COLO829 (cell line): ENCODE results near the gene SCFD2.
"Not testable (repeated sequence)": the region's sequence is repeated elsewhere in the genome, so short reads cannot be mapped to it uniquely, and the experiment has no call there.

Experiments
- DNase-seq: peaks from one replicate; pipeline ENCODE4 v3.0.0; 2012; ENCODE audit warnings: low spot score

SCFD2 gene

GRCh38 chr4:53237811-53238210, 128.1 kb downstream of the SCFD2 start:
- DNase-seq, result not testable (repeated sequence)

- not testable (repeated sequence) for DNase-seq
These were observed 129.2 kb downstream of the SCFD2 start for GRCh38 chr4:53236624-53237023.

GRCh38 chr4:53235547-53235946, 130.3 kb downstream of the SCFD2 start:
- DNase-seq, result no peak

- DNase-seq, result no peak
These were observed 131.2 kb downstream of the SCFD2 start for GRCh38 chr4:53234669-53235068.

GRCh38 chr4:53234111-53234510, 131.8 kb downstream of the SCFD2 start:
- DNase-seq, result no peak

- no peak for DNase-seq
These were observed 132.6 kb downstream of the SCFD2 start for GRCh38 chr4:53233114-53233795.

- no peak for DNase-seq
These were observed 133.5 kb downstream of the SCFD2 start for GRCh38 chr4:53232371-53232770.

- DNase-seq, result no peak
These were observed 137.8 kb downstream of the SCFD2 start for GRCh38 chr4:53228036-53228435.

- DNase-seq, result no peak
These were observed 138.4 kb downstream of the SCFD2 start for GRCh38 chr4:53227451-53227850.

GRCh38 chr4:53221832-53222480, 143.9 kb downstream of the SCFD2 start:
- DNase-seq, result no peak

GRCh38 chr4:53219148-53219547, 146.7 kb downstream of the SCFD2 start:
- not testable (repeated sequence) for DNase-seq

- no peak for DNase-seq
These were observed 157.1 kb downstream of the SCFD2 start for GRCh38 chr4:53208753-53209152.

- DNase-seq, result no peak
These were observed 159.9 kb downstream of the SCFD2 start for GRCh38 chr4:53205970-53206369.

GRCh38 chr4:53199356-53199755, 166.5 kb downstream of the SCFD2 start:
- DNase-seq, result no peak

GRCh38 chr4:53197772-53198142, 168.1 kb downstream of the SCFD2 start:
- DNase-seq, result no peak

GRCh38 chr4:53196882-53197771, 168.7 kb downstream of the SCFD2 start:
- peak; percentile 70 for DNase-seq

- DNase-seq, result no peak
These were observed 169.8 kb downstream of the SCFD2 start for GRCh38 chr4:53195815-53196661.

- no peak for DNase-seq
These were observed 171.1 kb downstream of the SCFD2 start for GRCh38 chr4:53194727-53195126.

- DNase-seq, result no peak
These were observed 172.8 kb downstream of the SCFD2 start for GRCh38 chr4:53193111-53193510.

- no peak for DNase-seq
These were observed 173.4 kb downstream of the SCFD2 start for GRCh38 chr4:53192496-53192895.

GRCh38 chr4:53191997-53192396, 173.9 kb downstream of the SCFD2 start:
- DNase-seq, result no peak

- DNase-seq, result no peak
These were observed 176.8 kb downstream of the SCFD2 start for GRCh38 chr4:53189011-53189410.
